BLaER1 (cell line): ENCODE results near the gene ATP5F1B.
A peak's percentile ranks its signal among the peaks of the same experiment; 100 is the strongest.

ENCODE experiments used
- H3K27ac ChIP-seq: shearing (Covaris generic); formaldehyde crosslinking; 2 replicates; pipeline ENCODE4 v1.8.1; 2022
- H3K27me3 ChIP-seq: shearing (Covaris generic); formaldehyde crosslinking; 2 replicates; pipeline ENCODE4 v1.8.1; 2022
- H3K36me3 ChIP-seq: shearing (Covaris generic); formaldehyde crosslinking; 2 replicates; pipeline ENCODE4 v1.8.1; 2022
- H3K4me1 ChIP-seq: shearing (Covaris generic); formaldehyde crosslinking; 2 replicates; pipeline ENCODE4 v1.8.1; 2022
- H3K4me2 ChIP-seq: shearing (Covaris generic); formaldehyde crosslinking; 2 replicates; pipeline ENCODE4 v1.8.1; 2022
- H3K4me3 ChIP-seq: shearing (Covaris generic); formaldehyde crosslinking; 2 replicates; pipeline ENCODE4 v1.8.1; 2022
- H3K9ac ChIP-seq: shearing (Covaris generic); formaldehyde crosslinking; 2 replicates; pipeline ENCODE4 v1.8.1; 2022
- H3K9me3 ChIP-seq: shearing (Covaris generic); formaldehyde crosslinking; 2 replicates; pipeline ENCODE4 v1.8.1; 2022
- H4K20me1 ChIP-seq: shearing (Covaris generic); formaldehyde crosslinking; 2 replicates; pipeline ENCODE4 v1.8.1; 2022
- Cebpa-rat ChIP-seq: shearing (Covaris generic); IDR thresholded peaks from 2 replicates; pipeline ENCODE4 v1.8.1; 2022

The ATP5F1B gene

DNA sequence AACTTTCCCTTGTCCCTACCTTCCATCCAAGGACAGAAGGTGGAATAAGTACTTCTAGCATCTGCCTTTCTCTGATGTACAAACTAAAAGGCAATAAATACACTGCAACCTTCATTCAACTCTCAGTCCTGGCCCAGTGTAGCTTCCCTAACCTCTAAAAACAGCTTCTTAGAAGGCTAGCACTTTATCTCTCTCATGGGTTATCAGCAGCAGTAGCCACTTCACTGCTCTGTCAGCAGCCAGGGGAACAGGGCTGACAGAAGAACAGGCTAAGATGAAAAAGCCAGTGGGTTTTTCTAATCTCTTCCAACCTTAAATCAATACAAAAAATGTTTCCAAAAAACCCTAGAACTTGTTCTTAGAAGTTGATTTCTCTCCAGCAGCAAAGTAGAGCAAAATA lies 28.9 kb downstream of the ATP5F1B start:
- Histone ChIP-seq H3K36me3 (peaks cover 100% of the 10 kb centered on the region), H3K27me3 (no peaks in the 10 kb centered on the region), H4K20me1 (peaks cover 100% of the 10 kb centered on the region), H3K4me2 (peak overlapping the region; percentile 21; the same call in 1 of the 2 replicates), H3K9me3 (no peaks in the 10 kb centered on the region), H3K9ac (no peak overlapping the region), H3K4me1 (peaks cover 59% of the 10 kb centered on the region), H3K4me3 (no peak overlapping the region), H3K27ac (peak overlapping the region; percentile 49; the same call in 1 of the 2 replicates)
- TF ChIP-seq Cebpa-rat, result no peak

- Histone ChIP-seq H3K36me3 (peaks cover 100% of the 10 kb centered on the region), H3K9me3 (no peaks in the 10 kb centered on the region), H3K4me1 (peaks cover 52% of the 10 kb centered on the region), H3K27me3 (no peaks in the 10 kb centered on the region), H3K9ac (no peak overlapping the region), H4K20me1 (peaks cover 100% of the 10 kb centered on the region), H3K4me2 (no peak overlapping the region), H3K27ac (no peak overlapping the region), H3K4me3 (no peak overlapping the region)
- no peak for TF ChIP-seq Cebpa-rat
These were observed 29.5 kb downstream of the ATP5F1B start for GRCh38 chr12:56616244-56616643.

GRCh38 chr12:56614627-56615026 lies 31.2 kb downstream of the ATP5F1B start:
- H3K36me3 ChIP-seq, result peaks cover 100% of the 10 kb centered on the region
- no peak for TF ChIP-seq Cebpa-rat
- no peak overlapping the region for H3K9ac ChIP-seq
- H3K27ac ChIP-seq, result no peak overlapping the region
- no peaks in the 10 kb centered on the region for H3K9me3 ChIP-seq
- peaks cover 37% of the 10 kb centered on the region for H3K4me1 ChIP-seq
- peaks cover 100% of the 10 kb centered on the region for H4K20me1 ChIP-seq
- no peaks in the 10 kb centered on the region for H3K27me3 ChIP-seq
- H3K4me3 ChIP-seq, result no peak overlapping the region
- no peak overlapping the region for H3K4me2 ChIP-seq

DNA sequence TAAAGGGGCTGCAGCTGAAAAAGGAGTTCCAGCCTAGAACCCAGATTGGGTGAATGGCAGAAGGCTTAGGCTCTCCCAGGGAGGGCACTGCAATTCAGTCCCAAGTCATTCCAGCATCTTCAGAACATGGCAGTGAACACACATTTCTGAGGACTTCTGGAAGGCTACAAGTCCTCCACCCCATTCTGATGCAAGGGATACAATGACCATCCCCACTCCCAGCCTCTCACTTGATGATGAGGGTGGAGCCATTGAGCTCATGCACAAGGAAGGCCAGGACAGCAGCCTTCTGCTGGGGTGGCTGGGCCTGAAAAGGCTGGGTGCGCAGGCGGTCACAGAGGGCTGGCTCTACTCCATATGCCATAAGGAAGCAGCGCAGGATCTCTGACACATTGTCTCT lies 41.4 kb downstream of the ATP5F1B start:
- H3K9ac ChIP-seq, result no peak overlapping the region
- no peaks in the 10 kb centered on the region for H3K4me1 ChIP-seq
- no peak overlapping the region for H3K4me2 ChIP-seq
- H4K20me1 ChIP-seq, result peaks cover 67% of the 10 kb centered on the region
- no peak overlapping the region for H3K27ac ChIP-seq
- no peaks in the 10 kb centered on the region for H3K27me3 ChIP-seq
- H3K36me3 ChIP-seq, result peaks cover 100% of the 10 kb centered on the region
- no peaks in the 10 kb centered on the region for H3K9me3 ChIP-seq
- no peak overlapping the region for H3K4me3 ChIP-seq
- TF ChIP-seq Cebpa-rat, result no peak

DNA sequence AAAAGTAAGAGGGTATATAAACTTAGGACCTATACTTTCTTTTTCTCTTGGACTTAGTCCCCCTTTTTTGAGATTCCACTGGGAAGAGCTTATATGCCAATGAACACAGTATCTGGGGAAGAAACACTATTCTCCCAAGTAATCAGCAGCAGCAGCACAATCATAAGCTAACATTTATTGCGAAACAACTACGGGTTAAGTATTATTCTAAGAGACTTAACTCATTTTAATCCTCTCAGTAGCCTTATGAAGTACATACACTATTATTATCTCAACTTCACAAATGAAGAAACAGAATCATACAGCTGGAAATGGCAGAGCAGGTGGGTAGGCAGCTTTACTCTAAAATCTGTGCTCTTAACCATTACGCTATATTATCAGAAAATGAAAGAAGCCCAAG lies 43.5 kb downstream of the ATP5F1B start:
- H3K27me3 ChIP-seq, result no peaks in the 10 kb centered on the region
- H3K4me2 ChIP-seq, result no peak overlapping the region
- H3K27ac ChIP-seq, result no peak overlapping the region
- H3K9ac ChIP-seq, result no peak overlapping the region
- H3K4me1 ChIP-seq, result no peaks in the 10 kb centered on the region
- peaks cover 100% of the 10 kb centered on the region for H3K36me3 ChIP-seq
- peaks cover 81% of the 10 kb centered on the region for H4K20me1 ChIP-seq
- peak; percentile 25; the same call in 1 of the 2 replicates for TF ChIP-seq Cebpa-rat
- H3K4me3 ChIP-seq, result no peak overlapping the region
- H3K9me3 ChIP-seq, result no peaks in the 10 kb centered on the region

DNA sequence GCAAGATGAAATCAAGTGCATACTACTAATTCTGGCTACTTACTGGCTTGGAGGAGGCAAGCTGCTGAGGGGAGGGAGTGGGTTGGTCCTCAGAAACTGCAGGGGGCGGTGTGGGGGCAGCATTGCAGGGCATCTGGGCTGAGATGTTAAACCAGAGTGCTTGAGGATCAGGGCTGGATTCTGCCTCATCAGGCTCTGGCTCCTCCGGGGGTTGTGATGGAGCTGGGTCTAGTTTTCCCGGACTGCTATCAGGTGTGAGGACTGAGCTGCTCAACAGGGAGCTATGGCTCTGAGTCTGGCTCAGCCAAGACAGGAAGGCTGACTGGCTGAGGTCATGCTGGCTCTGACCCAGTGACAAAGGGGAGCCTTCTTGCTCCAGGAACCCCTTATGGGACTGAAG lies 44.3 kb downstream of the ATP5F1B start:
- no peak overlapping the region for H3K4me3 ChIP-seq
- H3K9me3 ChIP-seq, result no peaks in the 10 kb centered on the region
- H4K20me1 ChIP-seq, result peaks cover 81% of the 10 kb centered on the region
- H3K4me2 ChIP-seq, result no peak overlapping the region
- no peaks in the 10 kb centered on the region for H3K4me1 ChIP-seq
- no peak for TF ChIP-seq Cebpa-rat
- no peaks in the 10 kb centered on the region for H3K27me3 ChIP-seq
- H3K27ac ChIP-seq, result no peak overlapping the region
- no peak overlapping the region for H3K9ac ChIP-seq
- peaks cover 100% of the 10 kb centered on the region for H3K36me3 ChIP-seq

GRCh38 chr12:56600753-56601152 lies 45.0 kb downstream of the ATP5F1B start:
- H3K4me1 ChIP-seq, result no peaks in the 10 kb centered on the region
- peaks cover 96% of the 10 kb centered on the region for H3K36me3 ChIP-seq
- H3K27me3 ChIP-seq, result no peaks in the 10 kb centered on the region
- no peak overlapping the region for H3K4me2 ChIP-seq
- H3K9me3 ChIP-seq, result no peaks in the 10 kb centered on the region
- no peak for TF ChIP-seq Cebpa-rat
- no peak overlapping the region for H3K9ac ChIP-seq
- peaks cover 77% of the 10 kb centered on the region for H4K20me1 ChIP-seq
- no peak overlapping the region for H3K4me3 ChIP-seq
- no peak overlapping the region for H3K27ac ChIP-seq

GRCh38 chr12:56599797-56600196 lies 46.0 kb downstream of the ATP5F1B start:
- H4K20me1 ChIP-seq, result peaks cover 77% of the 10 kb centered on the region
- H3K27me3 ChIP-seq, result no peaks in the 10 kb centered on the region
- H3K4me3 ChIP-seq, result no peak overlapping the region
- TF ChIP-seq Cebpa-rat, result no peak
- H3K9me3 ChIP-seq, result no peaks in the 10 kb centered on the region
- H3K4me1 ChIP-seq, result peaks cover under 1% of the 10 kb centered on the region; the same call in 1 of the 2 replicates
- H3K36me3 ChIP-seq, result peaks cover 96% of the 10 kb centered on the region
- H3K4me2 ChIP-seq, result no peak overlapping the region
- H3K27ac ChIP-seq, result no peak overlapping the region
- no peak overlapping the region for H3K9ac ChIP-seq

DNA sequence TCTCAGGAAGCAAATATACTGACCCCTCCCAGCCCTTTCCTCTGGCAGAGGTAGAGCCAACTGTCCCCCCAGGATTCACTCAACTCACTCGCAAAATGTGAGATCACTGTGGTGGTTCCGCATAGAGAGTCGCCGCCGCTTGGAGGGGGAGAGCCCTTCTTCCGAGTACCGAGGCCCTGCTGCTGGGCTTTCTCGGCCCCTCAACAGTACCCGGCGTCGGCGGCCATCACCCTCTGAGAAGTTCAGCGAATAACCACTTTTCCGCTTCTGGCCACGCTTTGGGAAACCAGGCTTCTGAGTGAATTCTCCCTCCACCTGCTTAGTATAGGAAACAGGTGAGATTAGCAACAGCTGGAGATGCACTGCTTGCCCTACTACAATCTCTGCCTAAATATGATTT lies 46.7 kb downstream of the ATP5F1B start:
- Histone ChIP-seq H3K9me3 (no peaks in the 10 kb centered on the region), H3K27me3 (no peaks in the 10 kb centered on the region), H3K4me3 (no peak overlapping the region), H3K36me3 (peaks cover 93% of the 10 kb centered on the region), H3K9ac (no peak overlapping the region), H3K4me2 (no peak overlapping the region), H3K27ac (no peak overlapping the region), H3K4me1 (peaks cover 8% of the 10 kb centered on the region; the same call in 1 of the 2 replicates), H4K20me1 (peaks cover 76% of the 10 kb centered on the region)
- TF ChIP-seq Cebpa-rat, result no peak

DNA sequence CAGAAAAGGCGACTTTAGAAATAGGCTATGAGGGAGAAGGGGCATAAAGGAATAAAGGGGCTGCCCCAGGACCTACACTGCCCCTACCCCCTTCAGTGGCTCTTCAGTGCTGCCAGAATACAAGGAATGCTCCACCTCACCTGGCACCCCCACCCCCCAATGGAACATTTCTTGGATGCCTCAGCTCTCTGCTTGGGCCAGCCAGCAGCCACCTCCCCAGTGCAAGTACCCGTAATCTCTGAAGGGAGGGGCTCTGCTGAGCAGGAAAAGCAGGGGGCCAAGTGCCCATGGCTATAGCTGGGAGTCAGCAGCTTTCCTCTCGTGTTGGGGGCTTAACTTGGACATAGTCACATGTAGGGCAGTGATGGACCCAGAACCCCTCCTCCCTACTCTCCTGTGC lies 49.0 kb downstream of the ATP5F1B start:
- Histone ChIP-seq H3K36me3 (peaks cover 83% of the 10 kb centered on the region), H3K27me3 (no peaks in the 10 kb centered on the region), H3K9ac (no peak overlapping the region), H4K20me1 (peaks cover 70% of the 10 kb centered on the region), H3K27ac (no peak overlapping the region), H3K4me2 (no peak overlapping the region), H3K4me1 (peaks cover 13% of the 10 kb centered on the region; the same call in 1 of the 2 replicates), H3K4me3 (no peak overlapping the region), H3K9me3 (no peaks in the 10 kb centered on the region)
- TF ChIP-seq Cebpa-rat, result no peak
